HL-60/S4 treated with retinoic acid at 250 ng/mL for 4 days and 3 days (cell line): Measurements from ENCODE around the gene UGT3A2.
"Not testable (repeated sequence)": the region's sequence is repeated elsewhere in the genome, so short reads cannot be mapped to it uniquely, and the experiment has no call there.

Source experiments
- in situ Hi-C: fragments of 300-500 bp; cut with MboI; formaldehyde crosslinking; loops from 2 replicates; pipeline ENCODE4 v1.7.0; 2022; ENCODE audit warnings: low sequenced_read_pairs

UGT3A2 gene

GRCh38 chr5:36055984-36056383 lies 10.7 kb downstream of the UGT3A2 start:
- in situ Hi-C loops, result no loop called here

GRCh38 chr5:36054647-36055046 lies 12.0 kb downstream of the UGT3A2 start:
- in situ Hi-C loops, result no loop called here

- in situ Hi-C loops, result no loop called here
Observed at GRCh38 chr5:36052538-36052937, 14.1 kb downstream of the UGT3A2 start.

DNA sequence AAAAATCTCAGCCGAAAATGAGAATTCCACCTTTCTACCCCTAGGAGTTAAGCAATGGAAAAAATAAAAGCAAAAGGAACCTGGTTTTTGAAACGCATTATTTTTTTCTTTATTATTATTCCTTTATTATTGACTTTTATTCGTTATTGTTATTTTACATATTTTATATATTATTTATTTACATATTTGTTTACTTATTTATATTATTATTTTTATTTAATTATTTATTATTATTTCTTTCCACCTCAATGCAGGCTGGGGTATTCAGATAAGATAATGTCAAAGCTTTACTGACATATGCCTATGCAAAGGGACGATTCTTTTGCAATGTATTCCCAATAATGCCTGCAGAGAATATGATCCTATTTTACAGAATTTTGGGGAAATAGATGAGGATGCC lies 16.7 kb downstream of the UGT3A2 start:
- in situ Hi-C loops, result no loop called here

DNA sequence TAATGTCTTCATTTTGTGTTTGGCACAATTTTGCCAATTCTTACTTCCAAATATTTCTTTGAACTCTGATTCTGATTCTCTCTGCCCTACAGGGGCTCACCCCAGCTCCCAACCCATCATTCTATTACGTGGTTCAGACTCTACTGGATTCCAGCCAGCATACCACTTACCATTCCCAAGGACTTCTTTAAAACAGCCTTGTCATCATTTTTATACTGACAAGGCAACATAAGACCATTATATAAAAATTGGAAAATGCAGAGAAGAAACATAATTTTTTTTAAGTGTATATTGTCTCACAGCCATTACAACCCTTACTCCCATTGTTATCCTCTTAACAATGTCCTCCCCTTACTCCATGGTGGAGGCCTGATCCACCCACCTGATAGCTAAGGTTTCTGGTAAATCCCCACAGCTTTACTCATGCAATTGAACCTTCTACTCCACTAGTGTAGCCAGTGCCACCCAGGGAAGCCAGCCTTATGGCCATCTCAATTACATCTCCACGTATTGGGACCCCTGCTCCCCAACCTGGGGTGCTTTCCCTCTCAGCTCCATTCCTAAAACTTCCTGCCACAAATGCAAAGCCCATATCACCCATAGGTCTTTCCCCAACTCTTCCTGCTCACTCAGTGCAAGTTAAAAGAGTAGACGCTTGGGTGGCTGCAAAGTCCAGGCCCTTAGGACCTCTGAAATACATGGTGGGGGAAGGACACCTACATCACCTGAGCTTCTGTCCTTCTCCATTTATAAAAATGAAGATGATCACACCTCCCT lies 19.1 kb downstream of the UGT3A2 start:
- in situ Hi-C loops, result no loop called here

- in situ Hi-C loops, result no loop called here
Observed at GRCh38 chr5:36045895-36046294, 20.8 kb downstream of the UGT3A2 start.

GRCh38 chr5:36041537-36041845 lies 25.2 kb downstream of the UGT3A2 start:
- in situ Hi-C loops, result no loop called here

- in situ Hi-C loops, result no loop called here
Observed at GRCh38 chr5:36040651-36041536, 25.8 kb downstream of the UGT3A2 start.

DNA sequence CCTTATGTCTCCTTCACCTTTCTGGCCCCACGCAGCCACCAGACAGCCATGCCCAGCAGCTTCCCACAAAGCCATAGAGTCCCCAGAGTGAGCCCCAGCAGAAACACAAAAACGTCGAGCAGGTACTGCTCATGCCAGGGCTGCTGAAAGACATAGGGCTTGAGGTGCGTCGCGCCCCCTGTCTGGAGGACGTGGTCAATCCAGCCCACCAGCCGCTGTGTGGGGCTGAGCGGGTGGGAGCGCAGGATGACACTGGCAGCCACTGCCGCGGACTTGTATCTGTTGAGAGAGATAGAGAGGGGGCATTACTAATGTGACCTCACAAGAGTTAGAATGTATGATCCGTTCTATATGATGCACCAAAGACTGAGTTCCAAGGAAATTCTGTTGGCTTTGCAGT lies 31.0 kb downstream of the UGT3A2 start:
- in situ Hi-C loops, result no loop called here

- in situ Hi-C loops, result not testable (repeated sequence)
Observed at GRCh38 chr5:36034536-36035134, 32.0 kb downstream of the UGT3A2 start.

GRCh38 chr5:36033486-36033885 lies 33.2 kb downstream of the UGT3A2 start:
- in situ Hi-C loops, result no loop called here

DNA sequence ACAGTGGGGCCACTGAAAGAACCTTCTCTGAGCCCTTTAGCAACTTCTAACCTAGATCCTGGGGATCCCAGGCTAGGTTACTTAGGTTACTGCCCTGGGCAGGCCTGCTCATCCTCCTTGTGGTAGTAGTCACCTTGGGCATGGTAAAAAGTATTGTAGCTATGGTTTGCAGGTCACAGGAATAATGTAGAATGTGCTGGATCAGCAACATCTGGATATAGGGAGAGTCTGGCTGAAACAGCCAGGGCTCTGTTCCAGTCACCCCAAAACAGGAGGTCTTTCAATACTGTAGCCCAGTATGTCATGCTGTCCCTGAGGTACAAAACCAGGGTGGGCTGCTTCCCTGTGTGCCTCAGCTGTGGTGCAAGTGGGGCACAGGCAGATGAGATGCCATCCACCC lies 33.6 kb downstream of the UGT3A2 start:
- in situ Hi-C loops, result no loop called here

GRCh38 chr5:36031223-36031622 lies 35.5 kb downstream of the UGT3A2 start:
- in situ Hi-C loops, result no loop called here

- in situ Hi-C loops, result no loop called here
Observed at GRCh38 chr5:36029914-36030313, 36.8 kb downstream of the UGT3A2 start.

DNA sequence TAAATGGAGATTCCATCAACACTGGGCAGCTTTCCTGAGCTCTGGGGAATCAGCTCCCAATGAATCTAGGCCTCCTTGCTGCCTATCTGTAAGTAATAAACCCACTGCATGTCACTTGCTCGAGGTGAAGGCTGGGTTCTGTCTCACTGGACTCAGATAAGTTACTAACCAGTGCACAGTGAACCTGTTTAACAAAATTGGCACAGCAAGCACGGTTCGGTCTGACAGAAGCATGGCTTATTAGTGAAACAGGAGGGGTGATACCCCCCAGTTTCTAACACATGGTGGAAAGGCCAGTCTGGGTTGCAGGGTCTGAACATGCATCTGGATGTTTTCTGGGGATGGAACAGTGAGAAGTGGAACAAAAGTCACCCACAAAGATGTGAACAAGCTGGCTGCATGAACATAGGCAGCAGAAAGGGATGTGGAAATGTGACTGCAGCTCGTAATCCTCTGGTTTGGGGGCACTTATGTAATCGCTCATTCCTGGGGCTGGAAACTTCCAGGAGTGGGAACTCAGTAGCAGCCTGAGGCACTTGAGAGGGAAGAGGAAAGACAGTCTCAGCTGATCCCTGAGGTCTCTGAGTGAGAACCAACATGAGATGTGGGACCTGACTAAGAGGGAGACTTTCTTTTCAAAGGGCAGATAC lies 37.7 kb downstream of the UGT3A2 start:
- in situ Hi-C loops, result no loop called here

DNA sequence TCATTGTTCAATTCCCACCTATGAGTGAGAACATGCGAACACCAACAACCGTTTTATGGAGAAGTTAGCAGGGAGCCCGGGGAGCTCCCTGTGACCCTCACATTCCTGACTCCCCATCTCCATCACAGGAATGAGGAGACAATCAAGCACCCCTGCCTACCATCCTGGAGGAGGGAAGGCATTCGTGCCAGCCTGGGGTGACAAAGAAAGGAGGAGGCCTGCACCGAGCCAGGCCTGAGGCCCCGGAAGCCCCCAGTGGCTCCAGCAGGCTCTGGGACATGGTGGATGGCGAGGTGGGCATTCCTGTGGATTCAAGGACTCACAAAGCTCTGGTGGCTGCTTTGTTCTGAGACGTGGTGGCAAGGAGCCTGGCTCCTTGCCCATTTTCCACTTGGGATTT lies 39.0 kb downstream of the UGT3A2 start:
- in situ Hi-C loops, result no loop called here

GRCh38 chr5:36026706-36027465 lies 39.8 kb downstream of the UGT3A2 start:
- in situ Hi-C loops, result no loop called here

- in situ Hi-C loops, result not testable (repeated sequence)
Observed at GRCh38 chr5:36022246-36022645, 44.4 kb downstream of the UGT3A2 start.

- in situ Hi-C loops, result not testable (repeated sequence)
Observed at GRCh38 chr5:36019584-36019983, 47.1 kb downstream of the UGT3A2 start.

DNA sequence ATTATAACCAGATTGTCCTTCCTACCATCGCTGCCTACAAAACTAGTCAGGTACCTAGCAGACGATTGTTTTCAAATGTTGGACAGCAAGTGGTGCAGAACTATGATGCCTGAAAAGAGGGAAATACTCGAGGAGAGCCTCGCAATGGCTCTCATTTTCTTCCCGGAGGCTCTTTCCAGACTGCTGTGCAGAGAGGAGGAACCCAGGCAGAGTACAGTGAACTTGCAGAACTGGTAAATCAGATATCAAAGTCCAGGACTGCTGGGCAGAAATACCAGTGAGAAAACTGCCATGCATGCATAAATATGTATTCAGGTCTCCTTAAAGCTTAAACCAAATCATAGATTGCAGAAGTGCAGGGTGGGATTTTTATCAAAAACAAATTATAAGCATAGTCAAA lies 49.1 kb downstream of the UGT3A2 start:
- in situ Hi-C loops, result no loop called here

- in situ Hi-C loops, result no loop called here
Observed at GRCh38 chr5:36017004-36017403, 49.7 kb downstream of the UGT3A2 start.
